Neuronal stem cell (in vitro differentiated cells): ENCODE results near the gene RPS6KA2.

Source experiments
- DNase-seq: peaks from one replicate; pipeline ENCODE4 v3.0.0-alpha.2; 2013; ENCODE audit warnings: low spot score
- H2AFZ ChIP-seq: one replicate; pipeline ENCODE4 v1.6.1; 2013; ENCODE audit warnings: mild to moderate bottlenecking, low read length, inconsistent platforms
- H2AK5ac ChIP-seq: 2 replicates; pipeline ENCODE4 v1.6.1; 2013; ENCODE audit warnings: low read depth, mild to moderate bottlenecking, inconsistent platforms, low read length, moderate library complexity, mixed read lengths
- H2BK120ac ChIP-seq: 2 replicates; pipeline ENCODE4 v1.6.1; 2013; ENCODE audit warnings: low read depth, mild to moderate bottlenecking, inconsistent platforms, low read length, moderate library complexity, mixed read lengths
- H2BK12ac ChIP-seq: one replicate; pipeline ENCODE4 v1.6.1; 2013; ENCODE audit warnings: low read length, inconsistent platforms
- H2BK15ac ChIP-seq: 2 replicates; pipeline ENCODE4 v1.6.1; 2013; ENCODE audit warnings: mild to moderate bottlenecking, low read length, inconsistent platforms, mixed read lengths
- H2BK5ac ChIP-seq: one replicate; pipeline ENCODE4 v1.6.1; 2013; ENCODE audit warnings: inconsistent platforms, mild to moderate bottlenecking, low read length, moderate library complexity
- H3K14ac ChIP-seq: one replicate; pipeline ENCODE4 v1.6.1; 2013; ENCODE audit warnings: low read length, inconsistent platforms
- H3K18ac ChIP-seq: 2 replicates; pipeline ENCODE4 v1.6.1; 2013; ENCODE audit warnings: low read length, inconsistent platforms
- H3K23ac ChIP-seq: 2 replicates; pipeline ENCODE4 v1.6.1; 2013; ENCODE audit warnings: low read depth, mild to moderate bottlenecking, mixed read lengths, low read length, inconsistent platforms; ENCODE audit not compliant: poor library complexity
- H3K27ac ChIP-seq: replicated peaks from 3 replicates; pipeline ENCODE4 v1.5.1; 2013; ENCODE audit warnings: low read length, inconsistent platforms
- H3K27me3 ChIP-seq, 3 experiments: 2 replicates each; pipeline ENCODE4 v1.6.1; 2013; ENCODE audit warnings: low read length in 3 of 3, mild to moderate bottlenecking in 2 of 3, inconsistent platforms in 1 of 3, low read depth in 1 of 3, mixed read lengths in 1 of 3, moderate library complexity in 1 of 3; ENCODE audit not compliant: control insufficient read depth in 3 of 3, insufficient read depth in 3 of 3
- H3K36me3 ChIP-seq, 2 donors: replicated peaks in 1 of 2; 2 replicates each; pipeline ENCODE4 v1.6.1; 2013; ENCODE audit warnings: low read length in 2 of 2; ENCODE audit not compliant: control insufficient read depth in 2 of 2, insufficient read depth in 2 of 2
- H3K4ac ChIP-seq: 2 replicates; pipeline ENCODE4 v1.6.1; 2013; ENCODE audit warnings: inconsistent platforms, mild to moderate bottlenecking, low read length, moderate library complexity
- H3K4me1 ChIP-seq, 2 donors: 1 replicate in 1 of 2; 2 replicates in 1 of 2; pipeline ENCODE4 v1.6.1; 2013; ENCODE audit warnings: low read length in 2 of 2, low read depth in 1 of 2; ENCODE audit not compliant: control insufficient read depth in 2 of 2, insufficient read depth in 1 of 2
- H3K4me2 ChIP-seq: one replicate; pipeline ENCODE4 v1.6.1; 2013; ENCODE audit warnings: mild to moderate bottlenecking, low read length, inconsistent platforms; ENCODE audit not compliant: insufficient read depth, poor library complexity, severe bottlenecking
- H3K4me3 ChIP-seq, 2 donors: 2 replicates each; pipeline ENCODE4 v1.5.1; 2013; ENCODE audit warnings: low read length in 2 of 2, mild to moderate bottlenecking in 2 of 2, inconsistent platforms in 1 of 2, moderate library complexity in 1 of 2
- H3K79me1 ChIP-seq: one replicate; pipeline ENCODE4 v1.6.1; 2013; ENCODE audit warnings: low read depth, mild to moderate bottlenecking, inconsistent platforms, low read length, moderate library complexity
- H3K9ac ChIP-seq: one replicate; pipeline ENCODE4 v1.6.1; 2013; ENCODE audit warnings: mild to moderate bottlenecking, low read depth, low read length, inconsistent platforms; ENCODE audit not compliant: poor library complexity
- H3K9me3 ChIP-seq, 2 donors: replicated peaks in 1 of 2; 2 replicates each; pipeline versions ENCODE3 to v1.6.1; 2013; ENCODE audit warnings: low read length in 2 of 2, mild to moderate bottlenecking in 2 of 2, inconsistent platforms in 1 of 2, low read depth in 1 of 2, mixed read lengths in 1 of 2, moderate library complexity in 1 of 2; ENCODE audit not compliant: control insufficient read depth in 2 of 2, insufficient read depth in 1 of 2
- H4K8ac ChIP-seq: one replicate; pipeline ENCODE4 v1.6.1; 2013; ENCODE audit warnings: low read depth, mild to moderate bottlenecking, inconsistent platforms, low read length, moderate library complexity
- H4K91ac ChIP-seq: one replicate; pipeline ENCODE4 v1.6.1; 2013; ENCODE audit warnings: low read length, low read depth, mild to moderate bottlenecking, inconsistent platforms; ENCODE audit not compliant: poor library complexity
- WGBS, 2 donors: extraction: QIAGEN DNeasy Blood & Tissue Kit; methylation state at CpG; one replicate each; pipeline ENCODE4 v1.1.7; 2013; ENCODE audit warnings: missing lambda C conversion rate in 2 of 2, mixed read lengths in 1 of 2; ENCODE audit not compliant: insufficient read length in 2 of 2, insufficient replicate concordance in 1 of 2; ENCODE audit errors: extremely low coverage in 2 of 2; 5-methylcytosine and 5-hydroxymethylcytosine counted together

Gene RPS6KA2

DNA sequence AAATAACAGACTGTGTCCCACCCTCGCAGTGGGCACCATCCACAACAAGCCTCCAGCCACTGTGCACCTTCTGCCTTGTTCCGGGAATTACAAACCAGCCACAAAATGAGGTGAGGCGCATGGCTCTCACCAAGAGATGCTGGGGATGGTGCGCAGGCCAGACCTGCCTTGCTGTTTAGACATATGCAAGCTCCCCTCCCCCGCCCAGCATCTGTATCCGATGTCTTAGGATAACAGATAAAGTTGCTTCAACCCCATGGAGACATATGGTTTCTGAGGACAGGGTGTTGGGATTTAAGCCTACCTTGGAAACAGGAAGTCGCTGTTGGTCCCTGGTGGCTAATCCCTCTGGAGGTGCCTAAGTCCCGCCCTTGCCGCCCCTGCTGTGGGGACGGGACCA, 194.0 kb downstream of the RPS6KA2 start:
- no CpG with 5 or more reads among the region's 10 CpGs for WGBS, 2 donors
- Histone ChIP-seq H3K4me3 (no peak overlapping the region), H3K27ac (no peak overlapping the region)

DNA sequence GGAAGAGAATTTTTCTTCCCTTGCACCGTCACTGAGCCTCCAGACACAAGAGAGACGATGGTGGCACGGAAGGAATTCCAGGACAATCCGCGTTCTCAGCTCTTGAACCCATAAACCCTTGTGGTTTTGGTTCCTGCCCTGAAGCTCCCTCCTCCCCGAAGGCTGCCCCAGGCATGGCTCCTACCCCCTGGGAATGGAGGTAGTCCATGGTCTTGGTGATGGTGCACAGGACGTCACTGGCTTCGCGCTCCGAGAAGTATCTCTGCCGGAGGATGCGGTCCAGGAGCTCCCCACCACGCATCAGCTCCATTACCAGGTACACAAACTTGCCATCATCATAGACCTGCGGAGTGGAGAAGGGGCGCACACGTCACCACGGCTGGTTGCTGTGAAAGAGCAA, 196.8 kb downstream of the RPS6KA2 start:
- Histone ChIP-seq H3K9me3 (peaks cover 0 to 2% of the 10 kb centered on the region in 2 donors), H3K23ac (no peak overlapping the region), H3K14ac (peak overlapping the region; percentile 21), H3K27ac (no peak overlapping the region), H3K18ac (no peak overlapping the region), H3K4me3 (no peak overlapping the region), H3K4ac (no peak overlapping the region), H2AFZ (no peak overlapping the region), H3K79me1 (no peaks in the 10 kb centered on the region), H2BK15ac (no peak overlapping the region), H4K8ac (no peak overlapping the region), H2AK5ac (no peak overlapping the region), H3K9ac (no peak overlapping the region), H3K4me2 (no peak overlapping the region), H4K91ac (no peak overlapping the region), H3K4me1 (no peaks in the 10 kb centered on the region), H3K27me3 (no peaks in the 10 kb centered on the region), H3K36me3 (peaks cover 9 to 33% of the 10 kb centered on the region in 2 donors), H2BK5ac (no peak overlapping the region), H2BK12ac (no peak overlapping the region), H2BK120ac (no peak overlapping the region)
- DNase-seq, result no peak
- WGBS, 2 donors, result no CpG with 5 or more reads among the region's 17 CpGs

More for the DNA sequence above, 194.0 kb downstream of the RPS6KA2 start:
- Histone ChIP-seq H3K23ac (no peak overlapping the region), H3K14ac (no peak overlapping the region), H3K4me1 (no peaks in the 10 kb centered on the region), H2BK5ac (no peak overlapping the region), H4K8ac (no peak overlapping the region), H3K4ac (no peak overlapping the region), H3K36me3 (peaks cover 12 to 54% of the 10 kb centered on the region in 2 donors), H3K79me1 (no peaks in the 10 kb centered on the region), H2BK12ac (no peak overlapping the region), H4K91ac (no peak overlapping the region), H3K4me2 (no peak overlapping the region), H2BK120ac (no peak overlapping the region), H3K9ac (no peak overlapping the region), H2AFZ (no peak overlapping the region), H2AK5ac (no peak overlapping the region), H3K9me3 (peaks cover 0 to 2% of the 10 kb centered on the region in 2 donors), H2BK15ac (no peak overlapping the region), H3K27me3 (no peaks in the 10 kb centered on the region), H3K18ac (no peak overlapping the region)
- DNase-seq, result no peak

DNA sequence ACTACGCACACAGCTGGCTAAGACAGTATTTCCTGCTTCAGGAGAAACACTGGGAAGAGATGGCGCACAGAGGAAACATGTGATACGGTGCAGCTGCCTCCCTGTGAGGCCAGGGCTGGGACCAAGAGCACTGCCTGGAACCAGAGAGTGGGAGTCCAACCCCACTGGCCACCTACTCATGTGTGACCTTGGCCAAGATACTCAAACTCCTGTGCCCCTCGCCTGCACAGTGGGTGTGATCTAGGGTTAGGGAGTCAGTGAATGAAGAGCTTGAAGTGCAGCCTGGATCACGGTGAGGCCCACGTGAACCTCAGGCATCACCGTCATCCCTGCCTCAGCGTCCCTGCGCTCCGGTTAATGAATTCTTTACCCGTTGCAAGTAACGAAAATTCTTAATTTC, 202.6 kb downstream of the RPS6KA2 start:
- H3K4me2 ChIP-seq, result no peak overlapping the region
- no peak overlapping the region for H3K9ac ChIP-seq
- DNase-seq, result no peak
- H4K91ac ChIP-seq, result no peak overlapping the region
- H3K27ac ChIP-seq, result no peak overlapping the region
- no peak overlapping the region for H3K4ac ChIP-seq
- no peak overlapping the region for H2AK5ac ChIP-seq
- no peak overlapping the region for H4K8ac ChIP-seq
- H2BK12ac ChIP-seq, result no peak overlapping the region
- no peak overlapping the region for H2AFZ ChIP-seq
- WGBS, 2 donors, result no CpG with 5 or more reads among the region's 12 CpGs
- H3K23ac ChIP-seq, result no peak overlapping the region
- no peaks in the 10 kb centered on the region for H3K79me1 ChIP-seq
- H3K9me3 ChIP-seq, result peaks cover 0 to 2% of the 10 kb centered on the region in 2 donors
- no peak overlapping the region for H2BK5ac ChIP-seq
- no peak overlapping the region for H2BK120ac ChIP-seq
- no peak overlapping the region for H3K4me3 ChIP-seq
- no peak overlapping the region for H3K14ac ChIP-seq
- H3K36me3 ChIP-seq, result peaks cover 7 to 52% of the 10 kb centered on the region in 2 donors
- no peak overlapping the region for H3K18ac ChIP-seq
- H2BK15ac ChIP-seq, result no peak overlapping the region
- peaks cover 0 to 3% of the 10 kb centered on the region in 2 donors for H3K4me1 ChIP-seq
- no peaks in the 10 kb centered on the region for H3K27me3 ChIP-seq

DNA sequence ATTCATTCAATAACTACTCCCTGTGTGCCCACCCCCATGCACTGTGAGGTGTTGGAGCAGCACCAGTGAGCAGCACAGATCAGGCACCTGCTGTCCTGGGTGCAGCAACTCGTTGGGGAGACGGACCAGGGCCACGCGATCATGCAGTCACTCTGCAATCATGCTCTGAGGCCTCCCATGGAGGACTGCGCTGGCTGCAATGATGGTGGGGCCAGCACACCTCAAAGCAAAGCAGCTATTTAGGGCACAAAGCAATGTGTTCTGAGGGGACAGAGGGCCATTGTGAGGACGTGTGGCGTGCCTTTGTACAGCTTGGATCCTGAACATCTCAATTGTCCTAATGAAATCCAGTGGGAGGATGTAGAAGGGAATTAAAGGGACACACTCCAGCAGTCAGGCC, 203.3 kb downstream of the RPS6KA2 start:
- Histone ChIP-seq H3K9me3 (peaks cover 0 to 2% of the 10 kb centered on the region in 2 donors), H3K4me2 (no peak overlapping the region), H2BK15ac (no peak overlapping the region), H3K4ac (no peak overlapping the region), H3K4me1 (peaks cover 0 to 3% of the 10 kb centered on the region in 2 donors), H3K18ac (no peak overlapping the region), H3K23ac (no peak overlapping the region), H3K27me3 (no peaks in the 10 kb centered on the region), H3K14ac (no peak overlapping the region), H3K79me1 (no peaks in the 10 kb centered on the region), H3K9ac (no peak overlapping the region), H4K91ac (no peak overlapping the region), H3K4me3 (no peak overlapping the region), H2BK12ac (no peak overlapping the region), H2BK120ac (no peak overlapping the region), H2AK5ac (no peak overlapping the region), H3K27ac (no peak overlapping the region), H3K36me3 (peaks cover 8 to 56% of the 10 kb centered on the region in 2 donors), H2BK5ac (no peak overlapping the region), H4K8ac (no peak overlapping the region), H2AFZ (no peak overlapping the region)
- DNase-seq, result no peak
- no CpG with 5 or more reads among the region's 7 CpGs for WGBS, 2 donors
